RWPE1 (cell line): ENCODE data around the gene IMPA2.

Experiments used
- CTCF ChIA-PET: fragments of 350-600 bp; sonication (Branson Sonifier 250); formaldehyde crosslinking; extraction: SDS; loops from one replicate; lab custom pipeline; 2021; lab: Yijun Ruan, JAX
- POLR2A ChIA-PET: fragments of 400-600 bp; formaldehyde crosslinking; extraction: SDS; loops from one replicate; lab custom pipeline; 2020; ENCODE audit warnings: antibody characterized with exemption; ENCODE audit not compliant: low non-redundant PET; lab: Yijun Ruan, JAX
- DNase-seq: peaks from one replicate; pipeline ENCODE4 v3.0.0; 2012; ENCODE audit warnings: low spot score
- H3K27ac ChIP-seq: fragments of 450-650 bp; 2 replicates; pipeline ENCODE4 v1.5.1; 2017
- TF ChIP-seq, protein P1 (sequence below): fragments of 450-650 bp; conservative IDR thresholded peaks from 2 replicates; pipeline ENCODE4 v1.5.1; 2017; ENCODE audit warnings: low read depth, mild to moderate bottlenecking

The IMPA2 gene

DNA sequence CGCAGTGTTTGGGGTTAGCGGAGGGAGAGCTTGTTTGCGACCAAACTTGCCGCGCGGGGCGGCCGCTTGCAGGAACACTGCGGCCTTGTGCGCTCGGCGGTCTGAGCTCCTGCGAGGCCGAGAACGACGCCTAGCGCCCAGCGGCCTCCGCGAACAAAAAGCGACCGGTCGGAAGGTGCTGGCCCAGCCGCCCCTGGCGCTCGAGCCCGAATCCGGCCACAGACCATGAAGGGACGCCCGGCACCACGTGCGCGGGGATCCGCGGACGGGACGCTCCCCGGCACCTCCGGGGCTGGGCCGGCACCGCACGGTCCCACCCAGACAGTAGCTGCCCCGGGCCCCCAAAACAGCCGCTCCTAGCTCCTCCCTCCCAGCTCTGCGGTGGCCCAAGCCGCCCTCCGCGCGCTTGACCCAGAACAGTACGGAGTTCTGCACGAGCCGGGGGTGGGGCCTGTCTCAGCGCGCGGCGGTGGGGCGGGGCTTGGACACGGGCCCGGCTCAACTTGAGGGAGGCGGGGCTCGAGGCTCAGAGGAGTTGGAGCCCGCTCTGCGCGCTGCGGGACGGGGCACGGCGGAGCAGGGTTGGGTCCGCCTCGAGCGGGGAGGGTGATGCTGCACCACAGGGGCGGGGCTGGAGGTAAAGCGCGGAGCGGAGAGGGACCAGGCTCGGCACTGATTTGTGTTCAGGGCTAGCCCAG is 664 bp upstream of the IMPA2 start:
- TF ChIP-seq, protein P1, sequence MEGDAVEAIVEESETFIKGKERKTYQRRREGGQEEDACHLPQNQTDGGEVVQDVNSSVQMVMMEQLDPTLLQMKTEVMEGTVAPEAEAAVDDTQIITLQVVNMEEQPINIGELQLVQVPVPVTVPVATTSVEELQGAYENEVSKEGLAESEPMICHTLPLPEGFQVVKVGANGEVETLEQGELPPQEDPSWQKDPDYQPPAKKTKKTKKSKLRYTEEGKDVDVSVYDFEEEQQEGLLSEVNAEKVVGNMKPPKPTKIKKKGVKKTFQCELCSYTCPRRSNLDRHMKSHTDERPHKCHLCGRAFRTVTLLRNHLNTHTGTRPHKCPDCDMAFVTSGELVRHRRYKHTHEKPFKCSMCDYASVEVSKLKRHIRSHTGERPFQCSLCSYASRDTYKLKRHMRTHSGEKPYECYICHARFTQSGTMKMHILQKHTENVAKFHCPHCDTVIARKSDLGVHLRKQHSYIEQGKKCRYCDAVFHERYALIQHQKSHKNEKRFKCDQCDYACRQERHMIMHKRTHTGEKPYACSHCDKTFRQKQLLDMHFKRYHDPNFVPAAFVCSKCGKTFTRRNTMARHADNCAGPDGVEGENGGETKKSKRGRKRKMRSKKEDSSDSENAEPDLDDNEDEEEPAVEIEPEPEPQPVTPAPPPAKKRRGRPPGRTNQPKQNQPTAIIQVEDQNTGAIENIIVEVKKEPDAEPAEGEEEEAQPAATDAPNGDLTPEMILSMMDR: no peak
- ChIA-PET CTCF (interaction anchor here (0.7 to 1.4 kb wide), 3 partner anchors 15 to 58 kb away, joined by 3 to 4 read pairs (median 4); no protein-coding TSS in a partner anchor), POLR2A (interaction anchor here (0.6 to 1.7 kb wide), 7 partner anchors 19 to 318 kb away, joined by 3 to 5 read pairs (median 3); no protein-coding TSS in a partner anchor)
- no peak for DNase-seq
- H3K27ac ChIP-seq: peak overlapping the region; percentile 96

DNA sequence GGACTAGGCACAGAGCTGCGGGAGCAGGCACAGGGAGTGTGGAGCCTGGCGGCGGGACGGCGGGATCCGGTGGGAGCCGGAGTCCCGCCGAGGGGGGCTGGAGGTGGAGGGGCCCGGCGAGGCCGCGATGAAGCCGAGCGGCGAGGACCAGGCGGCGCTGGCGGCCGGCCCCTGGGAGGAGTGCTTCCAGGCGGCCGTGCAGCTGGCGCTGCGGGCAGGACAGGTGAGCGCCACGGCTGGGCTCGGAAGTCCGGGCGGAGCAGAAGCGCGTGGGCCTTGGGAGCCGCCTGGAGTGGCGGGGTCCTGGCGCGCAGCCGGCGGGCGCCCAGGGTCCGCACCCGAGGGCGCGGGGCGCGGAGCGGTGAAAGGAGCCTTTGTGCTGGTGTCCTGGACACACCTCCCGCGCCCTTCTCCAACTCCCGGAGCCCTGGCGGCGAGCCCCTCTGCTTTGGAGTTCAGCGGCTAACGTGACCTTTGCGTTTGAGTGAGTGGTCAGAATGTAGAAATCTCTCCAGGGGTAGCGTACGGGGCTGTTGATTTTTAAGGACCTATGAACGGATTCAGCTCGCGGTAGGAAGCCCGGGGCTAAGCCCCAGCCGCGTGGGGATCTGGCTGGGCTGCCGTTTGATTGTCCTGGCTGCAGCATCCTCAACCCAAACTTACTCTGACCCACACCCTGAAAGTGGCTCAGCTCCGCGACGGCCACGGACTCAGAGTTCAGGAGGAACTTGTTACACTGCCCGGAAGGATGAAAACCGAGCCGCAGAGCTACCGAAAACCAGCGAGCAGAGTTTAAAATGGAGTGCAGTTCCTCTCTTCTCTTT is 448 bp downstream of the IMPA2 start:
- TF ChIP-seq, protein P1: no peak
- POLR2A ChIA-PET: interaction anchor here (0.5 to 1.7 kb wide), 5 partner anchors 24 to 81 kb away, joined by 3 to 5 read pairs (median 3); no protein-coding TSS in a partner anchor
- no peak for DNase-seq
- CTCF ChIA-PET: interaction anchor here (0.5 to 1.6 kb wide), 6 partner anchors 13 to 1709 kb away, joined by 3 to 7 read pairs (median 6); no protein-coding TSS in a partner anchor
- peak overlapping the region; percentile 96 for H3K27ac ChIP-seq

DNA sequence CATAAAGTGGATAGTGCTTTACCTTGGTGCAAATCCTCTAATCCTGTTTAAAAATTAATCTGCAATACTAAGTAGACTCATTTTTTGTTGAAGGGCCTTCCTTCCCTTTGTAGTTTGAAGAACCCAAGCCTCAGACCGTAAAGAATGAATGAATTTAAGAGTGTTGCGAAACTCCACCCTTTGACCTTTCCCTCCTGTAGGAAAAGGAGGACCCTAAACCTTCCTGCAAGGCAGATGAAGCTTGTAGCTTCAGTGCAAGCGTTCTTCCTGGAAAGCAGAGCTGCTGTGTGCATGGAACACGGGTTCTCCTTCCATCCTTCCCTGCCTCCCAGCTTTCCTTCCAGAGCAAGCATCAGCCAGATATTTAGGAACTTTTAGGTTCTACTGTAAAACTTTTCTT is 1.7 kb downstream of the IMPA2 start:
- ChIA-PET CTCF (interaction anchor here (0.6 to 1.6 kb wide), 3 partner anchors 13 to 46 kb away, joined by 3 to 7 read pairs (median 4); no protein-coding TSS in a partner anchor), POLR2A (no interaction called here)
- no peak for DNase-seq
- TF ChIP-seq, protein P1: no peak
- no peak overlapping the region for H3K27ac ChIP-seq

DNA sequence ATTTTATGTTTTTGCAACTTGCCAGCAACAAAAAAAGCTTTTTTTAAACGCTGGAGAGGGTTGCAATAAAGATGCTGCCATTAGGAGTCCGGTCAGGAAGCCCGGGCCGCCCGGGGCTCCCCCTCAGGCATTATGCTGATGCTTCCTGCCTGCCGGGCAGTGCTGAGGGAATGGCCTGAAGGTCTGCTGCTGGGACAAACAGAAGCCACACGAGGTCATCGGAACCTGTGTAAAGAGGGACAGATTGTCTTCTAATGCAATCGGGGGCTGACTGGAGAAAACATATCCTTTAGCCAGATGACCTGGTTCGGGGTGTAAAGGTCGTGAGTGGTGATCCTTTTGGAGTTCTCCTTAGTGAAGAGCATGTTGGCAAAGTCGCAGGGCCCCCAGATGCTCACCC is 2.3 kb downstream of the IMPA2 start:
- TF ChIP-seq, protein P1: no peak
- peak overlapping the region; percentile 24; the same call in 1 of the 2 replicates for H3K27ac ChIP-seq
- ChIA-PET POLR2A (no interaction called here), CTCF (interaction anchor here (0.6 to 1.3 kb wide), 2 partner anchors 12 to 17 kb away, joined by 3 to 4 read pairs; no protein-coding TSS in a partner anchor)
- DNase-seq: no peak

DNA sequence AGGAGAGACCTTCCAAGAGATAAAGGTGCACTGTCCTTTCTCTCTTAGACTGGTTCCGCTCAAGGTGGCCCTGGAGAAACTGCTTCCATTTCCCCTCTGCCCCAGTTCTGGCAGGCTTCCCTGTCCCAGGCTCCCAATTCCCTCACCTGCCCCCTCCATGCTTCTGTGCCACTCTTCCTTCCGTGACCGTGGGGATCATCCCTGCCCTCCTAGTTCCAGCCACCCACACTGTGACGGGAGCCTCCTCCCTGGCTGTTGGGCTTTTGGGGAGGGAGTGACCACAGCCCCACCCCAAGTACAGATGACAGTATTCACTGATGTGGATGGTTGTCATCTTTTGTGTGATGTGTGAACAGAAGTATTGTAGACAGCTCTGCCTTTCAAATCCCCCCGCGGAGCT is 2.8 kb downstream of the IMPA2 start:
- ChIA-PET CTCF (no interaction called here), POLR2A (no interaction called here)
- no peak for DNase-seq
- H3K27ac ChIP-seq: peak overlapping the region; percentile 24; the same call in 1 of the 2 replicates
- TF ChIP-seq, protein P1: no peak

DNA sequence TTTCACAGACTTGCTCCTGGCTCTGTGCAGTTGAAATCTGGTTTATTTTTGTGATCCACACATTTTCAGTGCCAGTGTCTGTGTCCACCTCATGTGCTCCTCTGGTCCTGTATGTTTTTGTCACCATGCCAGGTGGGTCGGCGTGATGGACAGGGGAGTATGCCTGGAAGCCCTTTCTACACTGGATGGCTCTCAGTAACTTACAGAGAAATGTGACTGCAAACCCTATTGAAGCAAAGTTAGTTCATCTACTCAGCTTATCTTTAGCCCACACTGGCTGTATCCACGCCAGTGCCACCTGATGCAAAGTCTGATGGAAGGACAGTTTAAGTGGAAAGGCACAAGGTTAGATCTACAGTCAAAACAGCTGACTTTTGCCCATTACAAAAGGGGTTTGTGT is 4.3 kb downstream of the IMPA2 start:
- no peak overlapping the region for H3K27ac ChIP-seq
- CTCF ChIA-PET: interaction anchor here (0.7 kb wide), 1 partner anchor 58 kb away, joined by 4 read pairs; no protein-coding TSS in a partner anchor
- POLR2A ChIA-PET: no interaction called here

More for the DNA sequence above, 4.3 kb downstream of the IMPA2 start:
- DNase-seq: no peak
- TF ChIP-seq, protein P1: no peak
